GM19452 (cell line): ENCODE data around the gene COX10.
"Not testable (repeated sequence)": the region's sequence is repeated elsewhere in the genome, so short reads cannot be mapped to it uniquely, and the experiment has no call there.

ENCODE experiments used
- ATAC-seq: cut with Tn5 transposase; IDR thresholded peaks from one replicate; pipeline ENCODE4 v1.9.1; 2021; ENCODE audit not compliant: unreplicated experiment

COX10 gene

GRCh38 chr17:14118951-14119350, 49.6 kb downstream of the COX10 start:
- no peak for ATAC-seq

GRCh38 chr17:14119546-14119945, 50.2 kb downstream of the COX10 start:
- ATAC-seq, result no peak

GRCh38 chr17:14121952-14122351, 52.6 kb downstream of the COX10 start:
- no peak for ATAC-seq

GRCh38 chr17:14123619-14124278, 54.4 kb downstream of the COX10 start:
- no peak for ATAC-seq

GRCh38 chr17:14124854-14125253, 55.5 kb downstream of the COX10 start:
- ATAC-seq, result no peak

GRCh38 chr17:14125518-14126137, 56.3 kb downstream of the COX10 start:
- no peak for ATAC-seq

- ATAC-seq, result no peak
Observed at GRCh38 chr17:14133104-14133503, 63.8 kb downstream of the COX10 start.

- no peak for ATAC-seq
Observed at GRCh38 chr17:14134456-14134855, 65.2 kb downstream of the COX10 start.

- ATAC-seq, result no peak
Observed at GRCh38 chr17:14135906-14136590, 66.7 kb downstream of the COX10 start.

- ATAC-seq, result no peak
Observed at GRCh38 chr17:14138649-14139048, 69.3 kb downstream of the COX10 start.

- no peak for ATAC-seq
Observed at GRCh38 chr17:14143688-14144087, 74.4 kb downstream of the COX10 start.

- ATAC-seq, result no peak
Observed at GRCh38 chr17:14144508-14144907, 75.2 kb downstream of the COX10 start.

- ATAC-seq, result no peak
Observed at GRCh38 chr17:14149751-14150150, 80.4 kb downstream of the COX10 start.

GRCh38 chr17:14150619-14151018, 81.3 kb downstream of the COX10 start:
- no peak for ATAC-seq

GRCh38 chr17:14152721-14153120, 83.4 kb downstream of the COX10 start:
- ATAC-seq, result no peak

GRCh38 chr17:14153374-14153773, 84.1 kb downstream of the COX10 start:
- ATAC-seq, result no peak

GRCh38 chr17:14156689-14157088, 87.4 kb downstream of the COX10 start:
- ATAC-seq, result no peak

- ATAC-seq, result no peak
Observed at GRCh38 chr17:14157822-14158221, 88.5 kb downstream of the COX10 start.

- no peak for ATAC-seq
Observed at GRCh38 chr17:14158707-14159106, 89.4 kb downstream of the COX10 start.

- ATAC-seq, result no peak
Observed at GRCh38 chr17:14161419-14161818, 92.1 kb downstream of the COX10 start.

GRCh38 chr17:14165616-14166015, 96.3 kb downstream of the COX10 start:
- no peak for ATAC-seq

GRCh38 chr17:14167831-14168230, 98.5 kb downstream of the COX10 start:
- ATAC-seq, result not testable (repeated sequence)
